SU-DHL-6 (cell line): ENCODE results near the gene DHX30.

Experiments used
- H2AFZ ChIP-seq: fragments of 200-600 bp; sonication (generic); 2 replicates; pipeline ENCODE4 v1.6.1; 2014; ENCODE audit warnings: low read depth, mild to moderate bottlenecking, moderate library complexity, mixed read lengths, antibody characterized with exemption, low read length; ENCODE audit not compliant: severe bottlenecking
- H3F3A ChIP-seq: fragments of 200-600 bp; shearing (Covaris generic); 2 replicates; pipeline ENCODE4 v1.6.0; 2016; ENCODE audit warnings: antibody characterized with exemption, mild to moderate bottlenecking; ENCODE audit not compliant: insufficient read depth
- H3K27ac ChIP-seq: fragments of 200-600 bp; sonication (generic); 2 replicates; pipeline ENCODE4 v1.5.1; 2016; ENCODE audit warnings: low read depth, mild to moderate bottlenecking, low read length, moderate library complexity, mixed read lengths
- H3K27me3 ChIP-seq: fragments of 200-600 bp; sonication (generic), shearing (Covaris generic); 2 replicates; pipeline ENCODE4 v1.6.0; 2014; ENCODE audit warnings: mild to moderate bottlenecking, low read length
- H3K36me3 ChIP-seq: fragments of 200-600 bp; sonication (generic); 2 replicates; pipeline ENCODE4 v1.6.1; 2014; ENCODE audit warnings: mild to moderate bottlenecking, low read length, mixed read lengths
- H3K4me2 ChIP-seq: fragments of 300-600, 200-600 bp; shearing (Covaris generic), sonication (generic); 2 replicates; pipeline ENCODE4 v1.6.0; 2014; ENCODE audit warnings: low read length, low read depth, mild to moderate bottlenecking; ENCODE audit not compliant: poor library complexity, severe bottlenecking
- H3K4me3 ChIP-seq: fragments of 200-600 bp; sonication (generic); 2 replicates; pipeline ENCODE4 v1.5.1; 2014; ENCODE audit warnings: antibody characterized with exemption, low read length, mild to moderate bottlenecking, mixed read lengths; ENCODE audit not compliant: insufficient read depth, poor library complexity, severe bottlenecking
- H3K79me2 ChIP-seq: fragments of 200-600 bp; sonication (generic); 2 replicates; pipeline ENCODE4 v1.6.1; 2014; ENCODE audit warnings: mild to moderate bottlenecking, low read length, moderate library complexity; ENCODE audit not compliant: insufficient read depth
- H3K9ac ChIP-seq: fragments of 200-600 bp; sonication (generic); 2 replicates; pipeline ENCODE4 v1.7.0; 2014; ENCODE audit warnings: mild to moderate bottlenecking, low read length
- H3K9me2 ChIP-seq: fragments of 200-600 bp; sonication (generic); replicated peaks from 2 replicates; pipeline ENCODE4 v1.6.1; 2014; ENCODE audit warnings: low read length; ENCODE audit not compliant: insufficient read depth
- H3K9me3 ChIP-seq: fragments of 200-600 bp; sonication (generic); 2 replicates; pipeline ENCODE4 v1.6.1; 2014; ENCODE audit warnings: low read length, mixed read lengths; ENCODE audit not compliant: insufficient read depth
- H4K20me1 ChIP-seq: fragments of 200-600 bp; sonication (generic); 2 replicates; pipeline ENCODE4 v1.6.1; 2014; ENCODE audit warnings: low read depth, mild to moderate bottlenecking, antibody characterized with exemption, low read length, moderate library complexity, mixed read lengths
- EZH2phosphoT487 ChIP-seq: fragments of 200-600 bp; sonication (generic), shearing (Covaris generic); conservative IDR thresholded peaks from 2 replicates; pipeline ENCODE4 v1.6.1; 2018; ENCODE audit warnings: mild to moderate bottlenecking, antibody characterized with exemption, low read length, moderate library complexity, mixed read lengths
- TF ChIP-seq, protein P1 (sequence below): fragments of 200-600 bp; sonication (generic); IDR thresholded peaks from one replicate; pipeline ENCODE4 v1.5.1; 2017; ENCODE audit warnings: antibody characterized with exemption, mild to moderate bottlenecking, low read length, moderate library complexity; ENCODE audit not compliant: insufficient read depth, poor library complexity, severe bottlenecking

The DHX30 gene

DNA sequence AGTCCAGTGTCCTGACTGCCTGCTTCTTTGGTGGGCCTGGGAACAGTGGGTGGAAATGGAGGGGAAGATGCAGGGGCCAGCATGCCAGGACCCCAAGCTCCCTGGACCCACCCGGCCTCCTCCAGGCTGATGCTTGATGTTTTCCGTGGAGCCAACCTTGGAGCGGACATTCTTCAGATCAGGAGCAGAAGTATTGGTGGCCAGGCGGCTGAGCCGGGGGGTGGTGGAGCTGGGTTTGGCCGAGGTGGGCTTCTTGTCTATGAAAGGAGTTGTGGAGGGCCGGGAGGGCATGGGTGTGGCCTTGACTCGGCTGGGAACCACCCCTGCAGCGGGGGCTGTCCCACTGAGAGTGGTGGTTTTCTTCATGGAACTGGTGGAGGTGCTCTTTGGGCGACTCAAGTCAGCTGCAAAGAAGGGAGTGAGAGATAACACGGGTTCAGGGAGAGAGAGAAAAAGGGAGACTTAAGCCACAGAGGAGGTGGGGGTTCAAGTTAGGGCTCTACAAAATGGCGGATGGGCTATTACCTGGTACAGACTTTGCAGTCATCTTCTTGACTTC is 67.8 kb downstream of the DHX30 start:
- Histone ChIP-seq H3K4me2 (no peak overlapping the region), H3F3A (no peaks in the 10 kb centered on the region), H3K27me3 (no peaks in the 10 kb centered on the region), H3K36me3 (no peaks in the 10 kb centered on the region), H3K9ac (no peak overlapping the region), H3K9me3 (no peaks in the 10 kb centered on the region), H3K9me2 (no peaks in the 10 kb centered on the region), H4K20me1 (no peaks in the 10 kb centered on the region), H3K79me2 (no peaks in the 10 kb centered on the region), H3K27ac (no peak overlapping the region), H3K4me3 (no peak overlapping the region), H2AFZ (no peak overlapping the region)
- TF ChIP-seq, protein P1, sequence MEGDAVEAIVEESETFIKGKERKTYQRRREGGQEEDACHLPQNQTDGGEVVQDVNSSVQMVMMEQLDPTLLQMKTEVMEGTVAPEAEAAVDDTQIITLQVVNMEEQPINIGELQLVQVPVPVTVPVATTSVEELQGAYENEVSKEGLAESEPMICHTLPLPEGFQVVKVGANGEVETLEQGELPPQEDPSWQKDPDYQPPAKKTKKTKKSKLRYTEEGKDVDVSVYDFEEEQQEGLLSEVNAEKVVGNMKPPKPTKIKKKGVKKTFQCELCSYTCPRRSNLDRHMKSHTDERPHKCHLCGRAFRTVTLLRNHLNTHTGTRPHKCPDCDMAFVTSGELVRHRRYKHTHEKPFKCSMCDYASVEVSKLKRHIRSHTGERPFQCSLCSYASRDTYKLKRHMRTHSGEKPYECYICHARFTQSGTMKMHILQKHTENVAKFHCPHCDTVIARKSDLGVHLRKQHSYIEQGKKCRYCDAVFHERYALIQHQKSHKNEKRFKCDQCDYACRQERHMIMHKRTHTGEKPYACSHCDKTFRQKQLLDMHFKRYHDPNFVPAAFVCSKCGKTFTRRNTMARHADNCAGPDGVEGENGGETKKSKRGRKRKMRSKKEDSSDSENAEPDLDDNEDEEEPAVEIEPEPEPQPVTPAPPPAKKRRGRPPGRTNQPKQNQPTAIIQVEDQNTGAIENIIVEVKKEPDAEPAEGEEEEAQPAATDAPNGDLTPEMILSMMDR: no peak
- TF ChIP-seq EZH2phosphoT487: no peak

DNA sequence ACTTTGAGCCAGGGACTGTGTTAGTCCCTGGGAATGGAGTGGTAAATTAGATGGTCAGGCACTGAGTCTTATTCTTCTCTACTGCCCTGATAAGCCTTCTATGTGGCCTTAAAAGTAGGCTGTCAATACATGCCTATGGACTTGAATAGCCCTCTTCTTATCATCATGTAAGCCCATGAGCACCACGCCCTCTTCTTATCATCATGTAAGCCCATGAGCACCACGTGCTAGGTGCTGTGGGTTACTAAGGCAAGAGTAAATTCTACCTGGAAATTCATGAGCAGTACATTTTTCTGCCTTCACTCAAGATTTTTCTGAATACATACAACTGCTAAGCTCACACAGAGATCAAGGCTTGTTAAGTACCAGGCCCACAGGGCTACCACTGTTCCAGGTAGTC is 68.5 kb downstream of the DHX30 start:
- Histone ChIP-seq H3K4me3 (no peak overlapping the region), H3K27me3 (no peaks in the 10 kb centered on the region), H3K79me2 (no peaks in the 10 kb centered on the region), H3K27ac (no peak overlapping the region), H3K9ac (no peak overlapping the region), H3K36me3 (no peaks in the 10 kb centered on the region), H2AFZ (no peak overlapping the region), H3K9me3 (no peaks in the 10 kb centered on the region), H3K4me2 (no peak overlapping the region), H4K20me1 (no peaks in the 10 kb centered on the region), H3K9me2 (no peaks in the 10 kb centered on the region), H3F3A (no peaks in the 10 kb centered on the region)
- TF ChIP-seq, protein P1: no peak
- no peak for TF ChIP-seq EZH2phosphoT487

DNA sequence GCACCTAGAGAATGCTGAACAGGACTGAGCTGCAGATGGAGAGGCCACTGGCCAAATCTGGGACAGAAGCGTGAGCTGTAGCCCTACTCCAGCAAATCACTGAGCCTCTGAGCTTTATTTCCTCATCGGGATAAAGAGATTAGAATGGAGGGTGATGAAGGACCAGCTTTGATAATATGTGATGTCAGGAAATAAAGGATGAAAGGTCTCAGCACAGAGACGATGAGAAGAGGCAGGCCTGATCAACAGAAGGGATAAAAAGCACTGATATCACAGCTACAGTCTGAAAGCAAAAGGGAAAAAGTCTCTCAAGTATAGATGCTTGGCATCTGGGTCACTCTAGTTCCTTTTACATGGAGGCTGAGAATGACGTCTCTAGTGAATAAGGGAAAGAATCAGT is 70.0 kb downstream of the DHX30 start:
- Histone ChIP-seq H3K4me2 (no peak overlapping the region), H3K27me3 (no peaks in the 10 kb centered on the region), H3K9me2 (no peaks in the 10 kb centered on the region), H3K27ac (no peak overlapping the region), H3K4me3 (no peak overlapping the region), H3K36me3 (no peaks in the 10 kb centered on the region), H2AFZ (no peak overlapping the region), H3K9me3 (no peaks in the 10 kb centered on the region), H3F3A (no peaks in the 10 kb centered on the region), H4K20me1 (no peaks in the 10 kb centered on the region), H3K9ac (no peak overlapping the region), H3K79me2 (no peaks in the 10 kb centered on the region)
- TF ChIP-seq EZH2phosphoT487: no peak
- TF ChIP-seq, protein P1: no peak

DNA sequence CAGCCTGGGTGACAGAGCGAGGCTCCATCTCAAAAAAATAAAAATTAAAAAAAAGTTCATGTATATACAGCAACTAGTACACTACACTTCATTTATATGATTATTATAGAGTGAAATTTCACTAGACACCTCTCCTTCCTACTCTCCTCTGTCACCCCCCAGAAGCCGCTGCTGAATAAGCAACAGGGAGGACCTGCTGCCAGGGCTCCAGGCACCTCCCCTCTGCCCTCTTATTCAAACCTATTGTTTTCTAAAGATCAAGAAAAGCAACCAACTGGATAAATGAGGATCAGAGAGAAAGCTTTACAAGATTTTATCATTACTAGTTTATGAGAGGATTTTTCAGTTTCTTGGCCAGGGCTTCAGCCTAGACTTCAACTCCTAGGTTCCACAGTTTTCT is 71.5 kb downstream of the DHX30 start:
- H3K79me2 ChIP-seq: no peaks in the 10 kb centered on the region
- no peaks in the 10 kb centered on the region for H3K36me3 ChIP-seq
- H3K9me2 ChIP-seq: no peaks in the 10 kb centered on the region
- H3K4me2 ChIP-seq: no peak overlapping the region
- TF ChIP-seq EZH2phosphoT487: no peak
- TF ChIP-seq, protein P1: no peak
- H2AFZ ChIP-seq: no peak overlapping the region
- H3K27ac ChIP-seq: no peak overlapping the region
- H3K9me3 ChIP-seq: no peaks in the 10 kb centered on the region
- no peaks in the 10 kb centered on the region for H3F3A ChIP-seq
- H3K9ac ChIP-seq: no peak overlapping the region
- no peaks in the 10 kb centered on the region for H3K27me3 ChIP-seq
- H3K4me3 ChIP-seq: no peak overlapping the region
- no peaks in the 10 kb centered on the region for H4K20me1 ChIP-seq
